Adrenal gland (tissue), 19 donors: ENCODE measurements around the gene FAXC. TPM values are rescaled to one million over a fixed set of nuclear protein-coding genes. Genes with fewer than 3 reads are reported as not detected.

Experiments
- DNase-seq, 7 donors: peaks; one replicate each; pipeline ENCODE4 v3.0.0-alpha.2; 2019 to 2020
- H3K27ac ChIP-seq, 5 donors: fragments of 200-600 bp; sonication (generic) in 4 of 5; 1 replicate in 3 of 5; 2 replicates in 2 of 5; pipeline versions ENCODE4 v1.5.1 to v1.8.0; 2016 to 2020; ENCODE audit warnings: mild to moderate bottlenecking in 1 of 5
- H3K27me3 ChIP-seq: fragments of 200-600 bp; 2 replicates; pipeline ENCODE4 v1.8.0; 2021
- H3K36me3 ChIP-seq, 2 donors: fragments of 200-600 bp; replicated peaks in 1 of 2; 1 replicate in 1 of 2; 2 replicates in 1 of 2; pipeline versions ENCODE4 v1.5.1 to v1.8.0; 2018 to 2022
- H3K4me1 ChIP-seq, 2 donors: fragments of 200-600 bp; replicated peaks in 1 of 2; 1 replicate in 1 of 2; 2 replicates in 1 of 2; pipeline versions ENCODE4 v1.5.1 to v1.8.0; 2018 to 2021
- H3K4me3 ChIP-seq, 4 donors: fragments of 200-600 bp; sonication (generic) in 3 of 4; one replicate each; pipeline ENCODE4 v1.5.1; 2016 to 2018
- H3K9me3 ChIP-seq, 3 donors: fragments of 200-600 bp; sonication (generic) in 1 of 3; replicated peaks in 1 of 3; 1 replicate in 2 of 3; 2 replicates in 1 of 3; pipeline versions ENCODE4 v1.5.1 to v1.8.0; 2016 to 2021
- POLR2A ChIP-seq, 2 donors: fragments of 450-650 bp; IDR thresholded peaks; one replicate each; pipeline ENCODE4 v1.6.1; 2017; ENCODE audit warnings: antibody characterized with exemption in 2 of 2, mild to moderate bottlenecking in 2 of 2, moderate library complexity in 1 of 2
- WGBS, 4 donors: extraction: QIAGEN DNeasy Blood & Tissue Kit in 2 of 4; methylation state at CpG; one replicate each; pipeline versions ENCODE4 v1.1.5 to v1.1.7; 2013 to 2017; 5-methylcytosine and 5-hydroxymethylcytosine counted together
- intact Hi-C, 2 donors: fragments of 100-400 bp; cut with DNase I; formaldehyde crosslinking; loops; one replicate each; pipeline versions ENCODE4 v1.14.1 to v1.15.0; 2022 to 2023
- long read RNA-seq, 10 donors: library from polyadenylated mRNA in 3 of 10; unstranded in 2 of 10; stranded (forward) in 1 of 10; transcript quantifications; one replicate each; pipeline ENCODE4 v2.0.0 and lab custom pipeline, GENCODE V29; 2021 to 2026
- polyA plus RNA-seq, 3 donors: library from polyadenylated mRNA; stranded (reverse); fragments of 200-250 nt in 2 of 3; fragments of 350-450 nt in 1 of 3; fragmentation: Illumina TruSeq in 1 of 3; extraction: RNeasy Lipid Tissue Mini Kit (QIAGEN cat#74804) in 1 of 3; gene quantifications; one replicate each; pipeline ENCODE4 v1.2.3, GENCODE V29; 2013 to 2014
- total RNA-seq, 9 donors: library from RNA; depleted of rRNA in 4 of 9; stranded (reverse); fragments of >200 nt in 4 of 9; fragments of 120-200 nt in 1 of 9; fragmentation: NEBNext Ultra II Directional in 1 of 9; extraction: Animal tissue kit (Norgen Biotek cat#: 25700) in 1 of 9; gene quantifications; one replicate each; pipeline versions ENCODE4 v1.1.0 to v1.2.4, GENCODE V29; 2013 to 2023
- TF ChIP-seq, protein P1 (sequence below), 6 experiments: fragments of 450-650 bp in 4 of 6; fragments of 200-600 bp in 2 of 6; sonication (generic) in 1 of 6; IDR thresholded peaks; 1 replicate in 5 of 6; 2 replicates in 1 of 6; pipeline versions ENCODE4 v1.5.1 to v1.8.0; 2016 to 2021; ENCODE audit warnings: antibody characterized with exemption in 6 of 6, mild to moderate bottlenecking in 2 of 6, moderate library complexity in 1 of 6
- donor health status: healthy with polysubstance abuse.
- donor health status: Bipolar disorder and iron deficiency.
- donor health status: DM: yes; HTN: yes; CAD: no.
- donor health status: DM: no; HTN: no; CAD: no.
- donor health status: DM: no; HTN: no; CAD: no.
- donor health status: DM: yes; HTN: yes; CAD: no.

The FAXC gene
- total RNA-seq, result 1 to 10 TPM in 3 of 9 donors, under 1 TPM in 3, not detected in 3; 0.32 to 3.6 (median 1.4) TPM
- polyA plus RNA-seq, result 1 to 10 TPM; 2.0 to 4.5 (median 3.1) TPM
- long read RNA-seq, donor 1, result 0 reads
- long read RNA-seq, donor 2, result 0 reads
- long read RNA-seq, donor 3, result 0 reads
- long read RNA-seq, donor 4, result 0 reads
- long read RNA-seq, donor 5, result 0 reads
- long read RNA-seq, donor 6, result 0 reads
- long read RNA-seq, donor 7, result 0 reads
- long read RNA-seq, donor 8, result 0 reads
- long read RNA-seq, donor 9, result 0 reads
- long read RNA-seq, donor 10, result 0 reads

DNA sequence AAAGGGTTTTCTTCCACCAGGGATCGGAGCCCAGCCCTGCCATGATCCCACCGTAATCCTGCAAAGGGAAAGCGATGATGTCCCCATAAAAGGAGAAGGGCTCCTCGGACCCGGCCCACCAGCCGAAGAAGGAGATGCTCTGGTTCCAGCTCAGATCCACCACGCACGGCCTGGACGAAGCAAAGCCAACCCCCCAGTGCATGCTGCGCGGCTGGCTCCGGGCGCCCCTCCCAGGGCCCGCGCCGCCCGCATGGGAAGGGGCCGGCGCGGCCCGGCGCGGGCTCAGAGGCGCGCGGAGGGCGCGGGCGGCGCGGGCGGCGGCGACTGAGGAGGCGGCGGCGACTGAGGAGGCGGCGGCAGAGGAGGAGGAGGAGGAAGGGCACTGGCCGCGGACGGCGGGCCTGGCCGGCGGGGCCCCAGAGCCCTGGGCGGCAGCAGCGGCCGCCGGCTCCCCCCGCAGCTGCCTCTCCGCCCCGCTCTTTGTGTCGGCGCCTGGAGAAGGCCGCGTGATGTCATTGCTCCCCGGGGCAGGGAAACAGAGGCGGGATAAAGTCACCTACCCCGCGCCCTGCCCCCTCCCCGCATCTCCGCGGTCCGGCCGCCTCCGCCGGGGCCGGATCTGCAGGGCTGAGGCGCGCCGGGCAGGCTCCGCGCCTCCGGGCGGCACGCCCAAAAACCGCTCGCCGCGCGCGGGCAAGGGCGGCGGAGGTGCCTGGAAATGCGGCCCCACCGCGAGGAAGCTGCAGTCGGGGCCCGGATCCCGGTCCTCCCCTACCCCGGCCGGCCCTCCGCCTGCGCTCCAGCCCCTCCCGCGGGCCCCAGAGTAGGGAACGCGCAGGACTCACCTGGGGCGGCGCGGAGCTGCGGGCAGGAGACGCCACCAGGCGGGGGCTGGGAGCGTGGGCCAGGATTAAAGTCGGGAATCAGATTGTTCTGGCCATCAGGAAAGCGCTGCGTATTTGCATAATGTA, at the start of gene FAXC:
TSS of gene FAXC (minus strand) at position 504 of the 971 bp plus-strand sequence. CDS start at position 202, 302 bp downstream.
- peak in 5 of 7 donors; percentile 15 to 60 (median 30) for DNase-seq
- peaks cover 7% of the 10 kb centered on the region for H3K27me3 ChIP-seq
- no peaks in the 10 kb centered on the region for H3K9me3 ChIP-seq
- H3K4me1 ChIP-seq, result peaks cover 0 to 6% of the 10 kb centered on the region in 2 donors
- intact Hi-C loops, result no loop called here
- peak within 1 kb of the TSS in 2 of 4 donors; percentile 17 to 55 for H3K4me3 ChIP-seq
- TF ChIP-seq POLR2A (IDR thresholded peaks at IDR 0.05), result no peak
- TF ChIP-seq, protein P1, sequence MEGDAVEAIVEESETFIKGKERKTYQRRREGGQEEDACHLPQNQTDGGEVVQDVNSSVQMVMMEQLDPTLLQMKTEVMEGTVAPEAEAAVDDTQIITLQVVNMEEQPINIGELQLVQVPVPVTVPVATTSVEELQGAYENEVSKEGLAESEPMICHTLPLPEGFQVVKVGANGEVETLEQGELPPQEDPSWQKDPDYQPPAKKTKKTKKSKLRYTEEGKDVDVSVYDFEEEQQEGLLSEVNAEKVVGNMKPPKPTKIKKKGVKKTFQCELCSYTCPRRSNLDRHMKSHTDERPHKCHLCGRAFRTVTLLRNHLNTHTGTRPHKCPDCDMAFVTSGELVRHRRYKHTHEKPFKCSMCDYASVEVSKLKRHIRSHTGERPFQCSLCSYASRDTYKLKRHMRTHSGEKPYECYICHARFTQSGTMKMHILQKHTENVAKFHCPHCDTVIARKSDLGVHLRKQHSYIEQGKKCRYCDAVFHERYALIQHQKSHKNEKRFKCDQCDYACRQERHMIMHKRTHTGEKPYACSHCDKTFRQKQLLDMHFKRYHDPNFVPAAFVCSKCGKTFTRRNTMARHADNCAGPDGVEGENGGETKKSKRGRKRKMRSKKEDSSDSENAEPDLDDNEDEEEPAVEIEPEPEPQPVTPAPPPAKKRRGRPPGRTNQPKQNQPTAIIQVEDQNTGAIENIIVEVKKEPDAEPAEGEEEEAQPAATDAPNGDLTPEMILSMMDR (IDR thresholded peaks at IDR 0.05), result no peak
- 0 to 1% (median 0%) methylated on average over 4 to 108 of the region's 108 CpGs for WGBS, 4 donors
- peak within 1 kb of the TSS in 1 of 5 donors; percentile 49 for H3K27ac ChIP-seq
- H3K36me3 ChIP-seq, result no peaks in the 10 kb centered on the region

DNA sequence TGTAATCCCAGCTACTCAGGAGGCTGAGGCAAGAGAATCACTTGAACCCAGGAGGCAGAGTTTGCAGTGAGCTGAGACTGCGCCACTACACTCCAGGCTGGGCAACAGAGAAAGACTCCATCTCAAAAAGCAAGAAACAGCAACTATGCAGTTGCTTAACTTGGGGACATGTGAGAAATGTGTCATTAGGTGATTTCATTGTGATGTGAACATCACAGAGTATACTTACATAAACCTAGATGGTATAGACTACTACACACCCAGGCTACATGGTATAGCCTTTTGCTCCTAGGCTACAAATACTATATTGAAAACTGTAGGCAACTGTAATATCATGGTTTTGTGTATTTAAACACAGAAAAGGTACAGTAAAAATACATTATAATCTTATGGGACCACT, 47.8 kb upstream of the FAXC start:
- no peaks in the 10 kb centered on the region for H3K27me3 ChIP-seq
- TF ChIP-seq, protein P1 (IDR thresholded peaks at IDR 0.05), result no peak
- TF ChIP-seq POLR2A (IDR thresholded peaks at IDR 0.05), result no peak
- DNase-seq, result no peak
- 0 to 92% (median 42%) methylated on average over 1 of the region's 1 CpG for WGBS, 4 donors
- H3K36me3 ChIP-seq, result peaks cover 0 to 41% of the 10 kb centered on the region in 2 donors
- H3K9me3 ChIP-seq, result no peaks in the 10 kb centered on the region
- intact Hi-C loops, result no loop called here
- H3K4me3 ChIP-seq, result no peak overlapping the region
- H3K4me1 ChIP-seq, result peaks cover 0 to 6% of the 10 kb centered on the region in 2 donors
- H3K27ac ChIP-seq, result no peak overlapping the region

DNA sequence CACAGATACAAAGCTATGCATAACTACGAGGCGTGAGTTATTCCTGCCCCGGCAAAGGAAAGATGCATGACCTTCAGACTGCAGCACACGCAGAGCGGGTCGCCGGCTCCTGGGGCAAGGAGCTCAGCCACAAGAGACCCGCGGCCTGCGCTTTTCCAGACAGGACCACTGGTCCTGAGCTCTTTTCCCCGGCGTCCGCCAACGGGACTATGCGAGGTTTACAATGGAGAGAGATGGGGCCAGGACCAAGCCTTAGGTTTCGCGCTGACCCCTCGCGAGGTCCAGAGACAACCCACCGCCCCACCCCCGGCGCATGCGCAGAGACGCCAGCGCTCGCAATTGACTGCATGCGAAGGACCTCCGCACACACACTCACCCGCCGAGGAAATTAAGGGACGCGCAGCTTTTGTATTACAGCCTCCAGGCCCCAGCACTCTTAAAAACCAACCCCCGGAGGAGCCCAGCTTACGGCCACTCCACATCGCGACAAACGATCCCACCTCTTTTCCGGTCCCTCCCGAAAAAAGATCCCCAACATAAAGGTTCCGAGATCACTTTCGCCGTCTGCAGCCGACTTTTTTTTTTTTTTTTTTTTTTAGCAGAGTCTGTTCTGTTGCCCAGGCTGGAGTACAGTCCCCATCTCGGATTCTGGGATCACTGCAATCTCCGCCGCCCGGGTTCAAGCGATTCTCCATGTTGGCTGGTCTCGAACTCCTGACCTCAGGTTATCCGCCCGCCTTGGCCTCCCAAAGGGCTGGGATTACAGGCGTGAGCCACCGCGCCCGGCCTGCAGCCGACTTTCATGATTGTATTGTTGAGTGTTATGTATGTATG, 44.4 kb upstream of the FAXC start, which contains the start of gene COQ3:
TSS of gene COQ3 (minus strand) at position 498 of the 834 bp plus-strand sequence. CDS start at position 482, 16 bp downstream.
- Histone ChIP-seq H3K9me3 (no peaks in the 10 kb centered on the region), H3K4me3 (peak within 1 kb of the TSS; percentile 71 to 90 (median 79)), H3K27ac (peak within 1 kb of the TSS; percentile 39 to 83 (median 78)), H3K36me3 (peaks cover 0 to 7% of the 10 kb centered on the region in 2 donors), H3K4me1 (peaks cover 0 to 6% of the 10 kb centered on the region in 2 donors), H3K27me3 (no peaks in the 10 kb centered on the region)
- 7 to 16% (median 11%) methylated on average over 38 to 56 of the region's 56 CpGs for WGBS, 4 donors
- peak; percentile 73 to 85 (median 75) for DNase-seq
- TF ChIP-seq, protein P1 (IDR thresholded peaks at IDR 0.05), result no peak
- peak; percentile 34 to 57 for TF ChIP-seq POLR2A (IDR thresholded peaks at IDR 0.05)
- intact Hi-C loops, result no loop called here
